ENCODE measurements around the gene IL1RL1. TPM values are rescaled to one million over a fixed set of nuclear protein-coding genes. Genes with fewer than 3 reads are reported as not detected.

IL1RL1 gene
- total and polyA plus RNA-seq, 2 donors from 2014 or later, result 32.3 to 102 TPM

GRCh38 chr2:102303589-102303988 lies 7.8 kb upstream of the IL1RL1 start:
- H3K27ac ChIP-seq (ENCODE audit: low read depth in 2 of 2, low read length in 2 of 2), result no peak overlapping the region
- TF ChIP-seq, protein P1, sequence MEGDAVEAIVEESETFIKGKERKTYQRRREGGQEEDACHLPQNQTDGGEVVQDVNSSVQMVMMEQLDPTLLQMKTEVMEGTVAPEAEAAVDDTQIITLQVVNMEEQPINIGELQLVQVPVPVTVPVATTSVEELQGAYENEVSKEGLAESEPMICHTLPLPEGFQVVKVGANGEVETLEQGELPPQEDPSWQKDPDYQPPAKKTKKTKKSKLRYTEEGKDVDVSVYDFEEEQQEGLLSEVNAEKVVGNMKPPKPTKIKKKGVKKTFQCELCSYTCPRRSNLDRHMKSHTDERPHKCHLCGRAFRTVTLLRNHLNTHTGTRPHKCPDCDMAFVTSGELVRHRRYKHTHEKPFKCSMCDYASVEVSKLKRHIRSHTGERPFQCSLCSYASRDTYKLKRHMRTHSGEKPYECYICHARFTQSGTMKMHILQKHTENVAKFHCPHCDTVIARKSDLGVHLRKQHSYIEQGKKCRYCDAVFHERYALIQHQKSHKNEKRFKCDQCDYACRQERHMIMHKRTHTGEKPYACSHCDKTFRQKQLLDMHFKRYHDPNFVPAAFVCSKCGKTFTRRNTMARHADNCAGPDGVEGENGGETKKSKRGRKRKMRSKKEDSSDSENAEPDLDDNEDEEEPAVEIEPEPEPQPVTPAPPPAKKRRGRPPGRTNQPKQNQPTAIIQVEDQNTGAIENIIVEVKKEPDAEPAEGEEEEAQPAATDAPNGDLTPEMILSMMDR (IDR thresholded peaks at IDR 0.05; ENCODE audit: borderline replicate concordance, extremely low read depth, insufficient read depth), result no peak
- no peak for FAIRE-seq
- H3K4me1 ChIP-seq (ENCODE audit: control insufficient read depth in 2 of 3, insufficient read depth in 2 of 3, low read depth in 1 of 3, low read length in 3 of 3), result no peaks in the 10 kb centered on the region
- intact Hi-C loops (cut with DNase I), result no loop called here
- no peaks in the 10 kb centered on the region for H3K9me3 ChIP-seq (ENCODE audit: control insufficient read depth in 2 of 3, insufficient read depth in 1 of 3, low read length in 3 of 3)
- H3K9ac ChIP-seq (ENCODE audit: low read length in 3 of 3), result no peak overlapping the region
- H3K36me3 ChIP-seq (ENCODE audit: control insufficient read depth in 2 of 3, insufficient read depth in 3 of 3, low read length in 3 of 3), result no peaks in the 10 kb centered on the region
- H3K27me3 ChIP-seq (ENCODE audit: control insufficient read depth, insufficient read depth, low read length), result no peaks in the 10 kb centered on the region
- no peak for DNase-seq
- H3K4me3 ChIP-seq (ENCODE audit: low read length in 3 of 3), result no peak overlapping the region

DNA sequence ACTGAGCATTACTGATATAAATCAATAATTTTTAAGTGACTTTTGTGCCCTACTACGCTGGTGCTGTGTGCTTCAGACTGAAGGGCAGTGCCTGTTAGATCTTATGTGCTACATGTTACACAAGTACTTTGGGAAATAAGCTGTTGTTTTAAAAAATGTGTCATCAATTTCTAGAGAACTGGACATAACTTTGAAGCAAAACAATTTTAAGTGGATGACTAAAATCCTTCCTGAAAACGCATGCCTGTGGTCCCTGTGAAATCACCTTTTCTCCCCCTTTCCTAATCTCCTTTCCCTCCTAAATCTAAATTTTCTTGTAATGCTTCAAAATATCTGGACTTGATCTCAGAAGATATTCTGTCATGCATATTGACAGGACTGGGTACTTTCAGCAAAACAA lies 7.1 kb upstream of the IL1RL1 start:
- no peaks in the 10 kb centered on the region for H3K4me1 ChIP-seq (ENCODE audit: control insufficient read depth in 2 of 3, insufficient read depth in 2 of 3, low read depth in 1 of 3, low read length in 3 of 3)
- no peaks in the 10 kb centered on the region for H3K9me3 ChIP-seq (ENCODE audit: control insufficient read depth in 2 of 3, insufficient read depth in 1 of 3, low read length in 3 of 3)
- H3K9ac ChIP-seq (ENCODE audit: low read length in 3 of 3), result no peak overlapping the region
- H3K36me3 ChIP-seq (ENCODE audit: control insufficient read depth in 2 of 3, insufficient read depth in 3 of 3, low read length in 3 of 3), result no peaks in the 10 kb centered on the region
- no peaks in the 10 kb centered on the region for H3K27me3 ChIP-seq (ENCODE audit: control insufficient read depth, insufficient read depth, low read length)
- H3K4me3 ChIP-seq (ENCODE audit: low read length in 3 of 3), result no peak overlapping the region
- DNase-seq, result no peak
- no peak for FAIRE-seq
- intact Hi-C loops (cut with DNase I), result no loop called here
- TF ChIP-seq, protein P1 (IDR thresholded peaks at IDR 0.05; ENCODE audit: borderline replicate concordance, extremely low read depth, insufficient read depth), result no peak
- H3K27ac ChIP-seq (ENCODE audit: low read depth in 2 of 2, low read length in 2 of 2), result peak overlapping the region in 1 of 2 donors; percentile 38

DNA sequence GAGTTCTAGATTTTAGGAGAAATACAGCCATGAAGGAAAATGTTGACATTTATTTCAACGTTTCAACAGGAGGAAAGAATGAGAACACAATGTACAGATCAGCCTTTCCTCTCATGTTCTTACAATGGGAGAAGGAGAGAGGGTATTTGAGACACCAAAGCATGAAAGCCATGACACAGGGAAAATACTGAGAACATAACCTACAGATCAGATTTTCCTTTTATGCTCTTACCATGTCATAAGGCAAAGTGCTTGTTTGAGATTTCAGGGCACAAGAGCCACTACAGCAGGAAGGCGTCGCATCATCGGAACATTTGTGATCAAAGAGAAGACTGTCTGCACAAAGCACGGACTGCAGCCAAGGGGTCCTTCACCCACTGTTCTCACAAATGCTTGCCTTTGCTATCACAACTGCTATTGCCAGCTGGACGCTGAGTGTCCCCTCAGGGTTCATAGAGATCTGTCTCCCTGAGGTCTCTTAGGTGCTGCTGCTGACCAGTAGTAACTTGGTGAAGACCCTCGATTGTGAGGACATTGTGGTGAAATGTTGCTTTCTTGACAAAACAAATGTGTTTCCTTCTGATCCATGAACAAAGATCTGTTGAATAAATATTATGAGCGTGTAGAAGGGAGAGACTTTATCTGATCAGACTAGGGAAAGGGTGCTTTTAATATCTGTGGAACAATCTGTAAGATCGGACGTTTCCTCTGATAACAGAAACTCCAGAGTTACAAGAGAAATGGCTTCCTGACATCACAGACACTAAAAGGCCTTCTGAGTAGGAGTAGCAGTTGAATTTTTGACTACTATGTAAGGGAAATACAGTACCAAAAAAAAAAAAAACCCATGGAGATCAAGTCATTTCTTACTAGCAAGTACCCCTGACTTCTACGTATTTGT lies 6.4 kb upstream of the IL1RL1 start:
- DNase-seq (no peak), FAIRE-seq (no peak)
- Histone ChIP-seq H3K36me3 (ENCODE audit: control insufficient read depth in 2 of 3, insufficient read depth in 3 of 3, low read length in 3 of 3) (no peaks in the 10 kb centered on the region), H3K27ac (ENCODE audit: low read depth in 2 of 2, low read length in 2 of 2) (peak overlapping the region in 1 of 2 donors; percentile 38), H3K4me3 (ENCODE audit: low read length in 3 of 3) (no peak overlapping the region), H3K27me3 (ENCODE audit: control insufficient read depth, insufficient read depth, low read length) (no peaks in the 10 kb centered on the region), H3K9me3 (ENCODE audit: control insufficient read depth in 2 of 3, insufficient read depth in 1 of 3, low read length in 3 of 3) (no peaks in the 10 kb centered on the region), H3K4me1 (ENCODE audit: control insufficient read depth in 2 of 3, insufficient read depth in 2 of 3, low read depth in 1 of 3, low read length in 3 of 3) (no peaks in the 10 kb centered on the region), H3K9ac (ENCODE audit: low read length in 3 of 3) (no peak overlapping the region)
- TF ChIP-seq, protein P1 (IDR thresholded peaks at IDR 0.05; ENCODE audit: borderline replicate concordance, extremely low read depth, insufficient read depth), result no peak
- intact Hi-C loops (cut with DNase I), result no loop called here

Data from kidney (tissue), 14 donors.